Measurements from ENCODE around the gene RBBP9. TPM values are rescaled to one million over a fixed set of nuclear protein-coding genes. Genes with fewer than 3 reads are reported as not detected.

RBBP9 gene
- total RNA-seq, 1 experiment from 2014 or later, result 12.2 TPM

- TF ChIP-seq ATF6 (CRISPR knock-in tag; IDR thresholded peaks at IDR 0.05), result no peak
- peak; percentile 74 for TF ChIP-seq NFYB (CRISPR knock-in tag; conservative IDR thresholded peaks at IDR 0.05; ENCODE audit: low read depth)
- TF ChIP-seq MYBL2 (CRISPR knock-in tag; IDR thresholded peaks at IDR 0.05), result peak; percentile 68; the same call in 1 of the 2 replicates
- no peak for TF ChIP-seq ZNF425 (CRISPR knock-in tag; conservative IDR thresholded peaks at IDR 0.05)
- no peak for TF ChIP-seq ATF2 (CRISPR knock-in tag; IDR thresholded peaks at IDR 0.05; ENCODE audit: borderline replicate concordance, low read depth)
- no peak for TF ChIP-seq GTF2I (CRISPR knock-in tag; conservative IDR thresholded peaks at IDR 0.05)
- TF ChIP-seq ARID4B (CRISPR knock-in tag; IDR thresholded peaks at IDR 0.05; ENCODE audit: borderline replicate concordance), result peak; percentile 47; the same call in 1 of the 2 replicates
- no peak for TF ChIP-seq MLX (CRISPR knock-in tag; IDR thresholded peaks at IDR 0.05)
- no peak for TF ChIP-seq ZNF512 (CRISPR knock-in tag; IDR thresholded peaks at IDR 0.05; ENCODE audit: borderline replicate concordance)
- peak; percentile 88 for TF ChIP-seq SP1 (CRISPR knock-in tag; conservative IDR thresholded peaks at IDR 0.05)
- no peak for TF ChIP-seq JAZF1 (CRISPR knock-in tag; IDR thresholded peaks at IDR 0.05)
- TF ChIP-seq ATF3 (CRISPR knock-in tag; conservative IDR thresholded peaks at IDR 0.05), result no peak
- no peak for TF ChIP-seq CTCF (IDR thresholded peaks at IDR 0.05)
- TF ChIP-seq MAX (CRISPR knock-in tag; IDR thresholded peaks at IDR 0.05), result peak; percentile 86
- TF ChIP-seq SMAD3 (CRISPR knock-in tag; IDR thresholded peaks at IDR 0.05; ENCODE audit: borderline replicate concordance), result 0 out of 2 replicates have a peak, but pooled peaks have one; percentile 51
- TF ChIP-seq FOXP4 (CRISPR knock-in tag; IDR thresholded peaks at IDR 0.05), result peak; percentile 51; the same call in 1 of the 2 replicates
- no peak for TF ChIP-seq SMAD4 (CRISPR knock-in tag; IDR thresholded peaks at IDR 0.05)
- TF ChIP-seq NR3C1 (CRISPR knock-in tag; conservative IDR thresholded peaks at IDR 0.05; ENCODE audit: low read depth), result no peak
- TF ChIP-seq OVOL2 (CRISPR knock-in tag; IDR thresholded peaks at IDR 0.05; ENCODE audit: borderline replicate concordance), result no peak
Measured at GRCh38 chr20:18507218-18508191, 10.5 kb upstream of the RBBP9 start, which contains the start of gene SEC23B (continued).

All from WTC11 (cell line).